K562 (cell line): ENCODE results near the gene FOXL2NB. TPM values are rescaled to one million over a fixed set of nuclear protein-coding genes. Genes with fewer than 3 reads are reported as not detected.

Source experiments
- ATAC-seq: fragments of 200-7000 bp; cut with Tn5 transposase; 3 replicates; pipeline ENCODE4 v1.9.1; 2020; ENCODE audit warnings: moderate library complexity
- BruUV-seq: library from RNA; stranded (reverse); fragments of 400-500 nt; replicated peaks from 2 replicates; lab custom pipeline; 2021; lab: Mats Ljungman, UMichigan
- CTCF ChIA-PET: fragments of 300-600 bp; formaldehyde crosslinking; extraction: SDS; loops from one replicate; lab custom pipeline; 2021; ENCODE audit warnings: low intra/inter-chr PET ratio; lab: Yijun Ruan, JAX
- POLR2A ChIA-PET: fragments of 300-600, 350-650 bp; sonication (Branson Sonifier 250); formaldehyde crosslinking; extraction: SDS; loops from one replicate; lab custom pipeline; 2021; ENCODE audit warnings: antibody characterized with exemption, inconsistent platforms; lab: Yijun Ruan, JAX
- DNase-seq, 4 experiments: peaks; one replicate each; pipeline versions ENCODE4 v3.0.0 to v3.0.0-alpha.2; 2011 to 2018; ENCODE audit warnings: low spot score in 3 of 4, mixed read lengths in 3 of 4; ENCODE audit errors: extremely low read depth in 1 of 4
- FAIRE-seq: peaks from 2 replicates; lab custom pipeline; 2011; peaks lifted over from hg19 to GRCh38; lab: Jason Lieb, UNC
- H2AFZ ChIP-seq: 2 replicates; pipeline ENCODE4 v1.6.0; 2011; ENCODE audit warnings: low read depth, low read length, control low read depth, inconsistent platforms
- H3K27ac ChIP-seq: fragments of 200-600 bp; 3 replicates; pipeline ENCODE4 v1.8.0; 2011; ENCODE audit warnings: low read depth, mild to moderate bottlenecking, control low read depth, inconsistent platforms, low read length, moderate library complexity, mixed read lengths; ENCODE audit errors: extremely low read depth
- H3K27me3 ChIP-seq, 2 experiments: fragments of 300-600 bp in 1 of 2; 2 replicates in 1 of 2; 3 replicates in 1 of 2; pipeline versions ENCODE4 v1.6.0 to v1.8.0; 2011; ENCODE audit warnings: inconsistent platforms in 2 of 2, low read length in 2 of 2, mild to moderate bottlenecking in 1 of 2, mixed read lengths in 1 of 2, moderate library complexity in 1 of 2; ENCODE audit not compliant: control insufficient read depth in 2 of 2, insufficient read depth in 2 of 2
- H3K36me3 ChIP-seq: fragments of 300-600 bp; 3 replicates; pipeline ENCODE4 v1.8.0; 2011; ENCODE audit warnings: mild to moderate bottlenecking, low read length, inconsistent platforms; ENCODE audit not compliant: control insufficient read depth, insufficient read depth
- H3K4me1 ChIP-seq, 2 experiments: fragments of 200-600 bp in 1 of 2; replicated peaks in 1 of 2; 2 replicates in 1 of 2; 3 replicates in 1 of 2; pipeline versions ENCODE4 v1.5.1 to v1.8.0; 2011; ENCODE audit warnings: inconsistent platforms in 2 of 2, low read length in 2 of 2, mild to moderate bottlenecking in 1 of 2, mixed read lengths in 1 of 2, moderate library complexity in 1 of 2; ENCODE audit not compliant: control insufficient read depth in 2 of 2, insufficient read depth in 2 of 2
- H3K4me2 ChIP-seq: 2 replicates; pipeline ENCODE4 v1.6.1; 2011; ENCODE audit warnings: low read length, control low read depth, inconsistent platforms, mixed read lengths; ENCODE audit not compliant: insufficient read depth
- H3K4me3 ChIP-seq: fragments of 200-600 bp; sonication (generic), shearing (Covaris generic); 2 replicates; pipeline ENCODE4 v1.5.1; 2016; ENCODE audit warnings: control low read depth, inconsistent platforms
- H3K79me2 ChIP-seq: fragments of 200-600 bp; 3 replicates; pipeline ENCODE4 v1.8.0; 2011; ENCODE audit warnings: low read length, inconsistent platforms; ENCODE audit not compliant: control insufficient read depth, insufficient read depth
- H3K9ac ChIP-seq, 2 experiments: 2 replicates each; pipeline versions ENCODE4 v1.6.0 to v1.6.1; 2011; ENCODE audit warnings: low read depth in 2 of 2, low read length in 2 of 2, control low read depth in 1 of 2, inconsistent platforms in 1 of 2, mild to moderate bottlenecking in 1 of 2, mixed read lengths in 1 of 2; ENCODE audit not compliant: insufficient read depth in 1 of 2
- H3K9me1 ChIP-seq: one replicate; pipeline ENCODE4 v1.6.0; 2011; ENCODE audit warnings: inconsistent platforms, mild to moderate bottlenecking, low read length, moderate library complexity; ENCODE audit not compliant: control insufficient read depth, insufficient read depth
- H3K9me3 ChIP-seq: replicated peaks from 2 replicates; pipeline ENCODE4 v1.5.1; 2011; ENCODE audit warnings: low read depth, low read length, inconsistent platforms; ENCODE audit not compliant: control insufficient read depth, insufficient read depth
- H4K20me1 ChIP-seq: replicated peaks from 2 replicates; pipeline ENCODE4 v1.6.1; 2011; ENCODE audit warnings: low read length, inconsistent platforms, mixed read lengths; ENCODE audit not compliant: control insufficient read depth, insufficient read depth
- FOS ChIP-seq: IDR thresholded peaks from 3 replicates; pipeline ENCODE4 v1.6.1; 2011; ENCODE audit not compliant: insufficient read length; ENCODE audit errors: extremely low read depth
- HNRNPUL1 ChIP-seq: fragments of 200-400 bp; formaldehyde crosslinking; IDR thresholded peaks from 2 replicates; pipeline ENCODE4 v1.6.1; 2017; ENCODE audit warnings: low read length
- NFIC ChIP-seq: fragments of 450-650 bp; IDR thresholded peaks from 2 replicates; pipeline ENCODE4 v1.6.1; 2017; ENCODE audit warnings: mild to moderate bottlenecking, inconsistent platforms
- NR2C1 ChIP-seq, 2 experiments: fragments of 450-650 bp; IDR thresholded peaks; 2 replicates each; pipeline ENCODE4 v1.6.1; 2017; ENCODE audit warnings: mild to moderate bottlenecking in 2 of 2, antibody characterized with exemption in 1 of 2, inconsistent platforms in 1 of 2, missing compliant biosample characterization in 1 of 2, missing genetic modification characterization in 1 of 2
- RAD21 ChIP-seq, 2 experiments: fragments of 250-450 bp in 1 of 2; fragments of 450-650 bp in 1 of 2; sonication (Bioruptor Pico) in 1 of 2; formaldehyde crosslinking in 1 of 2; IDR thresholded peaks in 1 of 2; conservative IDR thresholded peaks in 1 of 2; 2 replicates each; pipeline versions ENCODE4 v1.4.0 to v1.8.0; 2020 to 2022; ENCODE audit warnings: mild to moderate bottlenecking in 2 of 2, moderate library complexity in 1 of 2
- RBM22 ChIP-seq: fragments of 200-400 bp; formaldehyde crosslinking; IDR thresholded peaks from 2 replicates; pipeline ENCODE4 v1.6.1; 2018; ENCODE audit warnings: low read length, low read depth; ENCODE audit not compliant: poor library complexity, severe bottlenecking
- TCF7 ChIP-seq: sonication (generic); IDR thresholded peaks from 2 replicates; pipeline ENCODE4 v1.6.1; 2016; ENCODE audit warnings: antibody characterized with exemption, borderline replicate concordance
- ZNF217 ChIP-seq: sonication (generic); formaldehyde crosslinking; IDR thresholded peaks from 2 replicates; pipeline ENCODE4 v1.8.0; 2022; ENCODE audit warnings: mild to moderate bottlenecking, missing genetic modification reagents
- WGBS: fragments of 100-300 bp; shearing (Covaris generic); methylation state at CpG from one replicate; pipeline ENCODE4 v1.1.6; 2016; ENCODE audit warnings: low coverage, mixed read lengths; ENCODE audit not compliant: insufficient coverage; ENCODE audit errors: missing lambda C conversion rate; 5-methylcytosine and 5-hydroxymethylcytosine counted together
- in situ Hi-C: fragments of 300-500 bp; cut with MboI; formaldehyde crosslinking; loops from 4 replicates; pipeline ENCODE4 v1.15.0; 2018; ENCODE audit warnings: inconsistent platforms, mixed read lengths
- intact Hi-C: fragments of 100-400 bp; cut with micrococcal nuclease; formaldehyde crosslinking; loops from 2 replicates; pipeline ENCODE4 v1.14.2; 2022
- polyA plus RNA-seq, 8 experiments: library from polyadenylated mRNA; depleted of rRNA in 4 of 8; stranded (reverse) in 5 of 8; unstranded in 3 of 8; fragments of >200 nt; fragmentation: Nextera tagmentation in 2 of 8; fragmentation: Illumina TruSeq in 1 of 8; extraction: Ambion mirVana in 2 of 8; extraction: Trizol in 1 of 8; gene quantifications; 2 replicates each; pipeline versions ENCODE4 v1.2.1 to v1.2.3, GENCODE V29; 2011 to 2014; ENCODE audit warnings: inconsistent platforms in 1 of 8, missing spikeins in 1 of 8
- total RNA-seq, 7 experiments: library from RNA; depleted of rRNA in 6 of 7; stranded (reverse); fragments of >200 nt in 6 of 7; fragmentation: Illumina TruSeq in 2 of 7; extraction: Trizol in 2 of 7; gene quantifications; 2 replicates each; pipeline versions ENCODE4 v1.2.1 to v1.2.3, GENCODE V29; 2011 to 2021; ENCODE audit warnings: low replicate concordance in 1 of 7
- TF ChIP-seq, protein P1 (sequence below): sonication (generic); formaldehyde crosslinking; IDR thresholded peaks from 2 replicates; pipeline ENCODE4 v1.8.1; 2023; ENCODE audit warnings: mild to moderate bottlenecking, missing genetic modification reagents
- TF ChIP-seq, protein P2 (sequence below): fragments of 250-450 bp; sonication (Bioruptor Pico); IDR thresholded peaks from 2 replicates; pipeline ENCODE4 v1.5.0; 2021; ENCODE audit warnings: mild to moderate bottlenecking, moderate library complexity

Gene FOXL2NB
- total and polyA plus RNA-seq, 9 of the 15 experiments (the other 6 are each of a cell fraction or from before 2014, with no cell fraction given): 0.71 to 17.4 (median 9.0) TPM

DNA sequence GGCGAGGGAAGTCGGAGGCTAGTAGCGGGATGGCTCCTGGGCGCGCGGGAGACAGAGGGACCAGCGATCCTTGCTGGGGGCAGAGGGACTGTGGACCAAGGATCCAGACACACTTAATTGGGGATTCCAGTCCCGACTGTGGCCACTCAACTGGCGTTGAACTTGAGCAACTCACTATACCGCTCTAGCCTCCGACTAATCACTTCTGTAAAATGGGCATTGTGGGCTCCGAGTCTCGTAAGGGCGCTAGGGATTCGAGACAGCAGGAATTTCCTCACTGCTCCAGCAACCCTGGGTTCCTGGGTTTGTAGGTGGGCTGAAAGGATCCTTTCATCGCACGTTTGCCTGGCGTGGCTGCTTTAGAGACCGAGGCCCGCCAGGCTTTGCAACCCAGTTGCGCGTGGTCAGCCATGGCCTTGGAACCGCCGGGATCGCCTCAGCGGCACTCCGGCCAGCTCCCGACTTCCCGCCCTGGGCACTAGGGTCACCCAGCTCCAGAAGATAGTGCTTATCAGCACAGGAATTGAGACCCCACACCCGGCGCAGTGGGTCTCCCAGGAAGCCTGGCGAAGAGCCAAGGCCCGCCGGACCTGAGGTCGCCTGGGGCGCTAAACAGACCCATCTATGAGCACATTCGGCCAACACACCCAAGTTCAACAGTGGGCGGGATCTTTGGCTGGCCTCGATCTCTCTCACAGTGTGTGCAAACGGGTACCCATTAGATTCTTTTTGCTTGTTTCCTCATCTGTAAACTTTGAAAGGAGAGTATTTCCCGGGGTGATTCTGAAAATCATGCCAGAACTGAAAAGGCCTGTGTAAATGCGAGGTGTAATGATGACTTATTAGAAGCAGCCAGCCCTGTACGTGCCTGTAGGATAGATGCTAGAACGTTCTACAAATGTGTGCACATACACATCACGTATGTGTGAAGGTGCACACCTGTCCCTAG is 10.0 kb upstream of the FOXL2NB start:
- Histone ChIP-seq H3K9me3 (no peaks in the 10 kb centered on the region), H3K79me2 (peaks cover 12% of the 10 kb centered on the region; the same call in 2 of the 3 replicates), H2AFZ (peak overlapping the region; percentile 92), H3K27me3 (no peaks in the 10 kb centered on the region), H3K4me3 (no peak overlapping the region), H3K4me1 (peaks cover 10 to 43% of the 10 kb centered on the region in 2 experiments; a peak in 4 of 5 replicates), H3K27ac (no peak overlapping the region), H4K20me1 (no peaks in the 10 kb centered on the region; the same call in 1 of the 2 replicates), H3K9me1 (no peaks in the 10 kb centered on the region), H3K9ac (no peak overlapping the region), H3K36me3 (peaks cover 12% of the 10 kb centered on the region), H3K4me2 (peak overlapping the region; percentile 75)
- ATAC-seq (no peak), FAIRE-seq (no peak), DNase-seq (no peak)
- POLR2A ChIA-PET: interaction anchor here (0.9 to 1.6 kb wide), 7 partner anchors 8 to 811 kb away, joined by 3 to 10 read pairs (median 5); partner anchors contain the start of genes FOXL2 and FOXL2NB
- CTCF ChIA-PET: interaction anchor here (0.6 to 1.9 kb wide), 2 partner anchors 43 to 1927 kb away, joined by 6 to 8 read pairs; no protein-coding TSS in a partner anchor
- TF ChIP-seq, protein P1, sequence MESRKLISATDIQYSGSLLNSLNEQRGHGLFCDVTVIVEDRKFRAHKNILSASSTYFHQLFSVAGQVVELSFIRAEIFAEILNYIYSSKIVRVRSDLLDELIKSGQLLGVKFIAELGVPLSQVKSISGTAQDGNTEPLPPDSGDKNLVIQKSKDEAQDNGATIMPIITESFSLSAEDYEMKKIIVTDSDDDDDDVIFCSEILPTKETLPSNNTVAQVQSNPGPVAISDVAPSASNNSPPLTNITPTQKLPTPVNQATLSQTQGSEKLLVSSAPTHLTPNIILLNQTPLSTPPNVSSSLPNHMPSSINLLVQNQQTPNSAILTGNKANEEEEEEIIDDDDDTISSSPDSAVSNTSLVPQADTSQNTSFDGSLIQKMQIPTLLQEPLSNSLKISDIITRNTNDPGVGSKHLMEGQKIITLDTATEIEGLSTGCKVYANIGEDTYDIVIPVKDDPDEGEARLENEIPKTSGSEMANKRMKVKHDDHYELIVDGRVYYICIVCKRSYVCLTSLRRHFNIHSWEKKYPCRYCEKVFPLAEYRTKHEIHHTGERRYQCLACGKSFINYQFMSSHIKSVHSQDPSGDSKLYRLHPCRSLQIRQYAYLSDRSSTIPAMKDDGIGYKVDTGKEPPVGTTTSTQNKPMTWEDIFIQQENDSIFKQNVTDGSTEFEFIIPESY: peak; percentile 92
- TF ChIP-seq, protein P2, sequence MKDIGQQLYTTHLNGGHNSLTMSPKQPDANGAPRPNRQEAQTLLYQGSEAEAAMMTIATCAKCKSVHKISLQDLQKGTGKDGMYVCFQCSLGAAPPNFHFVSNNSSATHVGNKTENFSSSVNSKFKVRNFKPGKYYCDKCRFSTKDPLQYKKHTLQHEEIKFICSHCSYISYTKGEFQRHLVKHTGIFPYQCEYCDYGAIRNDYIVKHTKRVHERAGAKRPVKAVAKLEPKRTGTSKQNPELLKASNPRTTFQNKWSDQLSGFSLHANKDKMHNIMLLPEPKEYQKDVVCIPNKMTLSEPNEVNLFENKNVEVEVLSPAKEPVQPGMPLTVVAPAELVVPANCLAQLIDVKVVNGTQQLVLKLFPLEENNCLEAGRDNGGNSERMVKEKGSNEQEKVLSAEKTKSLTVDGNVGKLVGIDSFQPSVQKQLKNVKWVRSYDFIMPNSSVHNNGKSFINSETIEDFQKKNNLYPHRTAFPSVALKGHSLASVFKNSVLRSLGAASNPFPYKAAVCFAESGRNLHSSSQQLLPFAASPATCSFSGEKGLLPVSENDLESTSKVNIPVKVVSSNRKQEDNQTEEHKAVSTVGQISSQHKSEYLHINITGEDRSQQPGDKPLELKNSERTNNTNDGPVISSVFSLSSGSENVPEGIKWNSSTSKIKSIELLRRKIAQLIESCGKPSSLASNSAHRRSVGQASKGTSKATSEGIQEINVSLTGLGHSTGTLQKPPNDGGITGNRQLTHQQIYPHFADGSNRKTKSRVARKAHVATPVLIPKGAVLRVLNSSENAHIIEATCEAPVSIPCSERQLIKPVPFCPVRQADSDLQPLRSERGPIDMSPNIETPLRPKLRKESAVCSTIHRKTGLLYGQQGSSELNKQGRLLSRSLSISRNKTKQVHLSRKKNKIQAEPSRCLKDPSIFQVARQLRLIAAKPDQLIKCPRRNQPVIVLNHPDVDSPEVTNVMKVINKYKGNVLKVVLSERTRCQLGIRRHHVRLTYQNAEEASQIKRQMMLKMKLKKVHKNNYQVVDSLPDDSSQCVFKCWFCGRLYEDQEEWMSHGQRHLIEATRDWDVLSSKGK (CRISPR knock-in tag): no peak
- TF ChIP-seq FOS (no peak), ZNF217 (CRISPR knock-in tag) (no peak), HNRNPUL1 (no peak), NR2C1 (IDR thresholded peaks at IDR 0.05) (no peak), NR2C1 (tag; IDR thresholded peaks at IDR 0.05) (no peak), TCF7 (no peak), RBM22 (peak; percentile 32), RAD21 (CRISPR knock-in tag; conservative IDR thresholded peaks at IDR 0.05 in 1 of 2, IDR thresholded peaks at IDR 0.05 in 1 of 2) (no peak), NFIC (peak; percentile 82)
- in situ Hi-C loops: loop anchor here (5.0 to 25.0 kb wide), 3 partner anchors 395 to 875 kb away; no protein-coding TSS in a partner anchor
- intact Hi-C loops: loop anchor here (5.0 kb wide), 1 partner anchor 390 kb away; no protein-coding TSS in a partner anchor
- no TSS peak for BruUV-seq
- WGBS: 91% methylated on average over 38 of the region's 45 CpGs
